Mucosa of rectum (tissue), 2 donors: ENCODE data around the gene HPSE2.

Experiments
- H3K27ac ChIP-seq, 2 donors: one replicate each; pipeline ENCODE4 v1.7.0; 2013; ENCODE audit warnings: inconsistent platforms in 2 of 2, low read depth in 2 of 2, low read length in 2 of 2
- H3K27me3 ChIP-seq, 2 donors: one replicate each; pipeline ENCODE4 v1.7.0; 2013; ENCODE audit warnings: low read length in 2 of 2; ENCODE audit not compliant: control insufficient read depth in 2 of 2, insufficient read depth in 2 of 2
- H3K36me3 ChIP-seq, 2 donors: one replicate each; pipeline ENCODE4 v1.7.0; 2013; ENCODE audit warnings: low read length in 2 of 2; ENCODE audit not compliant: control insufficient read depth in 2 of 2, insufficient read depth in 2 of 2
- H3K4me1 ChIP-seq, 2 donors: one replicate each; pipeline ENCODE4 v1.7.0; 2013; ENCODE audit warnings: low read length in 2 of 2, mild to moderate bottlenecking in 1 of 2; ENCODE audit not compliant: control insufficient read depth in 2 of 2, insufficient read depth in 2 of 2
- H3K4me3 ChIP-seq, 2 donors: one replicate each; pipeline ENCODE4 v1.7.0; 2013; ENCODE audit warnings: low read length in 2 of 2
- H3K9ac ChIP-seq, 2 donors: one replicate each; pipeline ENCODE4 v1.7.0; 2013; ENCODE audit warnings: low read length in 2 of 2, low read depth in 1 of 2, mild to moderate bottlenecking in 1 of 2
- H3K9me3 ChIP-seq, 2 donors: one replicate each; pipeline ENCODE4 v1.7.0; 2013; ENCODE audit warnings: low read length in 2 of 2; ENCODE audit not compliant: control insufficient read depth in 2 of 2
- donor health status: healthy.
- donor health status: Normal muscosa, but diverticular disease.

The HPSE2 gene

GRCh38 chr10:98539578-98539977, 696.1 kb downstream of the HPSE2 start:
- no peaks in the 10 kb centered on the region for H3K4me1 ChIP-seq
- no peak overlapping the region for H3K9ac ChIP-seq
- no peaks in the 10 kb centered on the region for H3K27me3 ChIP-seq
- H3K9me3 ChIP-seq, result no peaks in the 10 kb centered on the region
- H3K27ac ChIP-seq, result no peak overlapping the region
- H3K4me3 ChIP-seq, result no peak overlapping the region
- H3K36me3 ChIP-seq, result no peaks in the 10 kb centered on the region

- H3K27me3 ChIP-seq, result no peaks in the 10 kb centered on the region
- H3K4me1 ChIP-seq, result no peaks in the 10 kb centered on the region
- no peaks in the 10 kb centered on the region for H3K36me3 ChIP-seq
- H3K27ac ChIP-seq, result no peak overlapping the region
- H3K9me3 ChIP-seq, result no peaks in the 10 kb centered on the region
- no peak overlapping the region for H3K9ac ChIP-seq
- H3K4me3 ChIP-seq, result no peak overlapping the region
These were observed 697.2 kb downstream of the HPSE2 start for GRCh38 chr10:98538472-98538871.

DNA sequence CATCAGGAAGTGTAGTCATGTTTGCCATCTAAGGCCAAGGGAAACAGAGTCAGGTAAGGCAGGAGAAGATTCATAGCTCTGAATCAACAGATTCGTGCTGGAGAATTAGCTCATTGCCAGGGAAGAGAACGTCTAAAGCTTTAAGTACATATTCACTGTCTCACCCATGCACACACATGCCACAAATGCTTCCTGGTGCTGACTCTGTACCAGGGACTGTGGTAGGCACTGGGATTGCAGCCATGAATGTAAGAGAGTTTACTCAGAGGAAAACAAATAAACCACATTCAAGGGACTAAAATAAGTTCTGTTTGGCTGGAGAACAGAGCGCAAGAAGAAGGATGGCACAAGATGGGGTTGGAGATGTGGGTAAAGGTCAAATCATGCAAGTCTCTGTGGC, 699.1 kb downstream of the HPSE2 start:
- Histone ChIP-seq H3K27me3 (no peaks in the 10 kb centered on the region), H3K9ac (no peak overlapping the region), H3K4me3 (no peak overlapping the region), H3K27ac (no peak overlapping the region), H3K9me3 (no peaks in the 10 kb centered on the region), H3K36me3 (no peaks in the 10 kb centered on the region), H3K4me1 (no peaks in the 10 kb centered on the region)

DNA sequence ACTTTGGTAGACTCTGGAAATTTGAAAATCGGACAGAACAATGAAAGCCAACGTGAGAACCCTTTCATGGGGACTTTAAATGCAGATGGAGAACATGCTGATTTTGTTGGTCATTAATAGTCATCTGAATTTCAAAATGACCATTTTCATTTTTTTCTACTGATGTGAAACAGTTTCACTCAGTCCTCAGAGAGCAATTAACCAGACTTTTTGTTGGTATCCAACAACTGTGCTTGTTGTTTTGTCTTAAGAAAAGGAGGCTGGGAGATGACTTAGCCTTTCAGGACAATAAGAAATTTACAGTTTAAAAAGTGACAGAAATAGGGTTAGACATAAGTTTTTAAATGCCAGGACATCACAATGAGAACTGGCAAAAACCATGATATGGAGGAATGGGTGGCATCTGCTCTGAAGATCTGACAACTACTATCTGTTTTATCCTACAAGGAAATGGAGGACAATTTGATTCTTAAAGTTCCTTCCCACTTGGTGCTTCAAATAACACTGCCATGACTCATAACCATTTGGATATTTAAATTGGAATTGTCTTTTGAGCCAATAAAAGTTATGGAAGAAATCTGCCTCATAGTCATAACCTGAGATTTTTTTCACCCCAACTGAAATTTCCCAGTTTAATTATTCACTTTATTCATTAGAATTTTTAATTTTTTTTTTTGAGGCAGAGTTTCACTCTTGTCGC, 701.8 kb downstream of the HPSE2 start:
- no peaks in the 10 kb centered on the region for H3K9me3 ChIP-seq
- no peak overlapping the region for H3K9ac ChIP-seq
- no peaks in the 10 kb centered on the region for H3K4me1 ChIP-seq
- no peak overlapping the region for H3K27ac ChIP-seq
- H3K27me3 ChIP-seq, result no peaks in the 10 kb centered on the region
- no peaks in the 10 kb centered on the region for H3K36me3 ChIP-seq
- H3K4me3 ChIP-seq, result no peak overlapping the region

DNA sequence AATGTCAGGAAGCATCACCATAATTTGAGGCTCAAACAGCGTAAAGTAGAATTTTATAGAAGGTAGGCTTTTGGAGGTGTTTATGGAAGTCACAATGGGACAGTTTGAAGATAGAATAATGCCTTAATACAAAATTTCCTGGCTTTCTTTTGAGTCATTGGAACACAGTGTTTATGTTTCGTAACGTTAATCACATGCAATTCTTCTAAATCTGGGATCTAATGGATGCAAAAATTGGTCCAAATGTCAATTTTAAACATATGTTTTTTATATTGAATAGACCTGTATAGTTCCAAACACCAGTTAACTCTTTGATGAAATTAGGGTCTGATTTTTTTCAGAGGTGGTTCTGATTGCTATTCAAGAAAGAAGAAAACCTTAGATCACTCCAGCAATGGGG, 702.4 kb downstream of the HPSE2 start:
- Histone ChIP-seq H3K36me3 (no peaks in the 10 kb centered on the region), H3K9ac (no peak overlapping the region), H3K4me1 (no peaks in the 10 kb centered on the region), H3K4me3 (no peak overlapping the region), H3K27ac (no peak overlapping the region), H3K9me3 (no peaks in the 10 kb centered on the region), H3K27me3 (no peaks in the 10 kb centered on the region)

GRCh38 chr10:98528805-98529183, 706.9 kb downstream of the HPSE2 start:
- H3K27ac ChIP-seq, result no peak overlapping the region
- no peaks in the 10 kb centered on the region for H3K36me3 ChIP-seq
- no peaks in the 10 kb centered on the region for H3K9me3 ChIP-seq
- H3K27me3 ChIP-seq, result peaks cover 0 to 4% of the 10 kb centered on the region in 2 donors
- H3K4me3 ChIP-seq, result no peak overlapping the region
- no peak overlapping the region for H3K9ac ChIP-seq
- H3K4me1 ChIP-seq, result no peaks in the 10 kb centered on the region

DNA sequence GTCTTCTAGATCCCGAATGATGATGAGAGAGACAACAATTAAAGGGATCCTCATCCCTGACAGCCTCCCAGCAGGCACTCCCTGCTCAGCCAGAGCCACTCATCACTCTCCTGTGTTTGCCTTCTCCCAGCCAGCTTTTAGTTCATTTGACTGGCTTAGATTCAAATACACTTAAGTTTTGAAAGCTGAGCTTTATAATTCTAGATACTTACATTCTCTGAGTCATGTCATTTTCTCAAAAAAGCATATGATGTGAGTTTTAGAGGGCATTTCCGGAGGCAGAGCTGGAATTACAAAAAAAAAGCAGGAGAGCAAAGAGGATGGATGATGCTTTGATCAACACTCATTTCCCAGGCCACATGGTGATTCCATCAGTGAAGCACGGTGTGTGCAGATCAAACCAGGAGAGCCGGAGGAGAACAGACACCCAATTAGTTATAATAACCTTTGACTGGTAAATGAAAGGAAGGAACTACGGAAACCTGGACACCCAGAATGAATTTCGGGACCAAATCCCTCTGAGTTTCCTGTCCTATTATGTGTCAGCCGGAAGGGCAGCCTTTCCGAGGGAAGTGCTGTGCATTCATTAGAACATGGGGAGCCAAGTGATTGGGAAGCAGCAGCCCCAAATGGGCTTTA, 707.4 kb downstream of the HPSE2 start:
- no peaks in the 10 kb centered on the region for H3K9me3 ChIP-seq
- H3K27ac ChIP-seq, result no peak overlapping the region
- no peaks in the 10 kb centered on the region for H3K4me1 ChIP-seq
- peaks cover 0 to 4% of the 10 kb centered on the region in 2 donors for H3K27me3 ChIP-seq
- H3K9ac ChIP-seq, result no peak overlapping the region
- no peak overlapping the region for H3K4me3 ChIP-seq
- H3K36me3 ChIP-seq, result no peaks in the 10 kb centered on the region

- no peak overlapping the region for H3K9ac ChIP-seq
These were observed 709.7 kb downstream of the HPSE2 start for GRCh38 chr10:98525969-98526368.

GRCh38 chr10:98524124-98524523, 711.5 kb downstream of the HPSE2 start:
- Histone ChIP-seq H3K9me3 (no peaks in the 10 kb centered on the region), H3K4me3 (no peak overlapping the region), H3K27me3 (peaks cover 0 to 4% of the 10 kb centered on the region in 2 donors), H3K36me3 (no peaks in the 10 kb centered on the region), H3K9ac (no peak overlapping the region), H3K27ac (no peak overlapping the region), H3K4me1 (no peaks in the 10 kb centered on the region)

More at GRCh38 chr10:98525969-98526368, 709.7 kb downstream of the HPSE2 start:
- Histone ChIP-seq H3K9me3 (no peaks in the 10 kb centered on the region), H3K27ac (no peak overlapping the region), H3K27me3 (peaks cover 0 to 4% of the 10 kb centered on the region in 2 donors), H3K36me3 (no peaks in the 10 kb centered on the region), H3K4me3 (no peak overlapping the region), H3K4me1 (no peaks in the 10 kb centered on the region)

DNA sequence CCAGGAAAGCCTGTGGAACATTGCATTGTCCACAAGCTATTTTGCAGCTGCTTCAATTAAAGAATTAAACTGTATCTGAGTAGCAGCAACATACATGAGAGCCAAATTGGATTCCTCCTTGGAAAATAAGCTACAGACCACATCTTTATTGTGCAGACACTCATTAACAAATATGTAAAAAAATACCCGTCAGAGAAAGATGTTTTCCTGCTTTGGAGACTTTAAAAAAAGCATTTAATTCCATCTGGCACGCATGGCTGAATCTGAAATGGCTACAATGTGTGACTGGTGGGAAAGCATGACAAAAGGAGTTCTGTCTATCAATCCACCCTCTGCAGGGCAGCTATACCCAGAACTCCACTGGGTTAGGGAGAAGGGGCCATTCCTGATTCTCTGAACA, 715.8 kb downstream of the HPSE2 start:
- H3K4me3 ChIP-seq, result no peak overlapping the region
- H3K36me3 ChIP-seq, result no peaks in the 10 kb centered on the region
- H3K9ac ChIP-seq, result no peak overlapping the region
- H3K9me3 ChIP-seq, result no peaks in the 10 kb centered on the region
- no peak overlapping the region for H3K27ac ChIP-seq
- no peaks in the 10 kb centered on the region for H3K27me3 ChIP-seq
- H3K4me1 ChIP-seq, result no peaks in the 10 kb centered on the region
